Smooth muscle cell of the brain vasculature (primary cell): ENCODE measurements around the gene CNTNAP4.

ENCODE experiments used
- DNase-seq: peaks from one replicate; pipeline ENCODE4 v3.0.0-alpha.2; 2012; ENCODE audit warnings: low read depth, low spot score

The CNTNAP4 gene

GRCh38 chr16:76488065-76488417, 210.8 kb downstream of the CNTNAP4 start:
- DNase-seq: no peak

- DNase-seq: no peak
These were observed 212.9 kb downstream of the CNTNAP4 start for GRCh38 chr16:76490036-76490639.

GRCh38 chr16:76500006-76500405, 222.8 kb downstream of the CNTNAP4 start:
- DNase-seq: no peak

GRCh38 chr16:76502063-76502462, 224.9 kb downstream of the CNTNAP4 start:
- DNase-seq: no peak

GRCh38 chr16:76502555-76502954, 225.4 kb downstream of the CNTNAP4 start:
- DNase-seq: no peak

GRCh38 chr16:76503091-76503490, 225.9 kb downstream of the CNTNAP4 start:
- DNase-seq: no peak

- DNase-seq: no peak
These were observed 234.0 kb downstream of the CNTNAP4 start for GRCh38 chr16:76511203-76511602.

- no peak for DNase-seq
These were observed 241.6 kb downstream of the CNTNAP4 start for GRCh38 chr16:76518781-76519180.

- no peak for DNase-seq
These were observed 247.2 kb downstream of the CNTNAP4 start for GRCh38 chr16:76524356-76524755.

- DNase-seq: no peak
These were observed 247.6 kb downstream of the CNTNAP4 start for GRCh38 chr16:76524769-76525168.

- no peak for DNase-seq
These were observed 250.0 kb downstream of the CNTNAP4 start for GRCh38 chr16:76527244-76527643.

GRCh38 chr16:76529120-76529519, 251.9 kb downstream of the CNTNAP4 start:
- no peak for DNase-seq

- no peak for DNase-seq
These were observed 254.0 kb downstream of the CNTNAP4 start for GRCh38 chr16:76531236-76531635.

GRCh38 chr16:76532188-76532973, 255.2 kb downstream of the CNTNAP4 start:
- no peak for DNase-seq

- DNase-seq: no peak
These were observed 262.4 kb downstream of the CNTNAP4 start for GRCh38 chr16:76539609-76540008.

- no peak for DNase-seq
These were observed 263.9 kb downstream of the CNTNAP4 start for GRCh38 chr16:76541070-76541469.

- DNase-seq: no peak
These were observed 288.3 kb downstream of the CNTNAP4 start for GRCh38 chr16:76565542-76565941.

GRCh38 chr16:76571755-76572154, 294.6 kb downstream of the CNTNAP4 start:
- no peak for DNase-seq

GRCh38 chr16:76573281-76573680, 296.1 kb downstream of the CNTNAP4 start:
- DNase-seq: no peak

- no peak for DNase-seq
These were observed 297.4 kb downstream of the CNTNAP4 start for GRCh38 chr16:76574651-76575050.

- no peak for DNase-seq
These were observed 299.3 kb downstream of the CNTNAP4 start for GRCh38 chr16:76576526-76576925.

- DNase-seq: no peak
These were observed 299.8 kb downstream of the CNTNAP4 start for GRCh38 chr16:76577003-76577402.

GRCh38 chr16:76579277-76579922, 302.2 kb downstream of the CNTNAP4 start:
- DNase-seq: no peak
